WERI-Rb-1 (cell line): ENCODE data around the gene SNAP47.

ENCODE experiments used
- DNase-seq: peaks from one replicate; pipeline ENCODE4 v3.0.0-alpha.2; 2020
- H3K27ac ChIP-seq: fragments of 250-450 bp; sonication (Bioruptor Pico); 2 replicates; pipeline ENCODE4 v1.5.1; 2020; ENCODE audit warnings: mild to moderate bottlenecking, moderate library complexity
- H3K27me3 ChIP-seq: fragments of 250-450 bp; sonication (Bioruptor Pico); 2 replicates; pipeline ENCODE4 v1.5.1; 2021; ENCODE audit warnings: mild to moderate bottlenecking, low read depth, moderate library complexity; ENCODE audit not compliant: insufficient read depth, severe bottlenecking
- H3K36me3 ChIP-seq: fragments of 250-450 bp; sonication (Bioruptor Pico); 2 replicates; pipeline ENCODE4 v1.5.1; 2020; ENCODE audit warnings: mild to moderate bottlenecking, moderate library complexity
- H3K4me3 ChIP-seq: 2 replicates; pipeline ENCODE4 v1.5.1; 2011; ENCODE audit warnings: low read depth, mild to moderate bottlenecking, control low read depth, low read length
- H3K9me3 ChIP-seq: fragments of 250-450 bp; sonication (Bioruptor Pico); 2 replicates; pipeline ENCODE4 v1.5.1; 2021; ENCODE audit warnings: mild to moderate bottlenecking, moderate library complexity; ENCODE audit not compliant: severe bottlenecking
- TF ChIP-seq, protein P1 (sequence below): IDR thresholded peaks from 2 replicates; pipeline ENCODE4 v1.5.1; 2011; ENCODE audit warnings: low read depth, mild to moderate bottlenecking, control low read depth, inconsistent platforms, low read length

The SNAP47 gene

DNA sequence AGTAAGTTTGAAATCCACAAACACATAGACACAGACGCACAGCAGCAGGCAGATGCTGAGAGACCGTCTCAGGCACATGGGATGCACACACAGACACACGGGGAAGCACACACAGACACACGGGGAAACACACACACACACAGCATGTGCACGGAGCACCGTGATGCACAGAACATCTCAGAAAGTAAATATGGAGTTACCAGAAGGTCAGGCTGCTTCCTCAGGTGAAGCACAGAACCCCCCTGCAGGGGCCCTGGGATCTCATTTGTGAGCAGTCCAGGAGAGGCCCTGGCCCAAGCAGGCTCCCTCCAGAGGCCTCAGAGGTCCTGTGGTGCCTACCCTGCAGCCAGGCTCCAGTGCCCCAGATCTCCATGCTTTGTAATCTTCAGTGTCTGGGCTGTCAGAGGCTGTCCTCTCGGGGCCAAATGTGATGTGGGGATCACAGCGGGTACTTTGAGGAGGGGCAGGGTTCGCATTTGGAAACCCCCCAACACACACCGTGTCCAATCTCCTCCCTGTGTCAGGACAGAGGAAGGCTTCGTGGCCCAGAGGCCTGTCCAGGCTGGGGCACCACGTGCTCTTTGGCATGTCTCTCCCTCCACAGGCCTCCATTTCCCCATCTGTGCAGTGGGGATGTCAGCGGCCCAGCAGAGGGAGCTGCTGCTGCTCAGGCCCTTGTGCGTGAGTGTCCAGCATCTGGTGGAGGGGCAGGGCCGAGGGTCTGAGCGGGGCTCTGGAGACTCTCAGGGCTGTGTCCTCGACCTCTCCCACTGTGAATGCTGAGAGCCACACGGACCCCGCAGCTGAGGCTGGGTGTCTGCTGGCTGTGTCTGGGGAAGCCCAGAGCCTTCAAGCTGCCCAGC is 57.2 kb downstream of the SNAP47 start:
- Histone ChIP-seq H3K9me3 (no peaks in the 10 kb centered on the region), H3K4me3 (no peak overlapping the region), H3K36me3 (no peaks in the 10 kb centered on the region), H3K27ac (no peak overlapping the region), H3K27me3 (no peaks in the 10 kb centered on the region)
- no peak for DNase-seq
- TF ChIP-seq, protein P1, sequence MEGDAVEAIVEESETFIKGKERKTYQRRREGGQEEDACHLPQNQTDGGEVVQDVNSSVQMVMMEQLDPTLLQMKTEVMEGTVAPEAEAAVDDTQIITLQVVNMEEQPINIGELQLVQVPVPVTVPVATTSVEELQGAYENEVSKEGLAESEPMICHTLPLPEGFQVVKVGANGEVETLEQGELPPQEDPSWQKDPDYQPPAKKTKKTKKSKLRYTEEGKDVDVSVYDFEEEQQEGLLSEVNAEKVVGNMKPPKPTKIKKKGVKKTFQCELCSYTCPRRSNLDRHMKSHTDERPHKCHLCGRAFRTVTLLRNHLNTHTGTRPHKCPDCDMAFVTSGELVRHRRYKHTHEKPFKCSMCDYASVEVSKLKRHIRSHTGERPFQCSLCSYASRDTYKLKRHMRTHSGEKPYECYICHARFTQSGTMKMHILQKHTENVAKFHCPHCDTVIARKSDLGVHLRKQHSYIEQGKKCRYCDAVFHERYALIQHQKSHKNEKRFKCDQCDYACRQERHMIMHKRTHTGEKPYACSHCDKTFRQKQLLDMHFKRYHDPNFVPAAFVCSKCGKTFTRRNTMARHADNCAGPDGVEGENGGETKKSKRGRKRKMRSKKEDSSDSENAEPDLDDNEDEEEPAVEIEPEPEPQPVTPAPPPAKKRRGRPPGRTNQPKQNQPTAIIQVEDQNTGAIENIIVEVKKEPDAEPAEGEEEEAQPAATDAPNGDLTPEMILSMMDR, result no peak

DNA sequence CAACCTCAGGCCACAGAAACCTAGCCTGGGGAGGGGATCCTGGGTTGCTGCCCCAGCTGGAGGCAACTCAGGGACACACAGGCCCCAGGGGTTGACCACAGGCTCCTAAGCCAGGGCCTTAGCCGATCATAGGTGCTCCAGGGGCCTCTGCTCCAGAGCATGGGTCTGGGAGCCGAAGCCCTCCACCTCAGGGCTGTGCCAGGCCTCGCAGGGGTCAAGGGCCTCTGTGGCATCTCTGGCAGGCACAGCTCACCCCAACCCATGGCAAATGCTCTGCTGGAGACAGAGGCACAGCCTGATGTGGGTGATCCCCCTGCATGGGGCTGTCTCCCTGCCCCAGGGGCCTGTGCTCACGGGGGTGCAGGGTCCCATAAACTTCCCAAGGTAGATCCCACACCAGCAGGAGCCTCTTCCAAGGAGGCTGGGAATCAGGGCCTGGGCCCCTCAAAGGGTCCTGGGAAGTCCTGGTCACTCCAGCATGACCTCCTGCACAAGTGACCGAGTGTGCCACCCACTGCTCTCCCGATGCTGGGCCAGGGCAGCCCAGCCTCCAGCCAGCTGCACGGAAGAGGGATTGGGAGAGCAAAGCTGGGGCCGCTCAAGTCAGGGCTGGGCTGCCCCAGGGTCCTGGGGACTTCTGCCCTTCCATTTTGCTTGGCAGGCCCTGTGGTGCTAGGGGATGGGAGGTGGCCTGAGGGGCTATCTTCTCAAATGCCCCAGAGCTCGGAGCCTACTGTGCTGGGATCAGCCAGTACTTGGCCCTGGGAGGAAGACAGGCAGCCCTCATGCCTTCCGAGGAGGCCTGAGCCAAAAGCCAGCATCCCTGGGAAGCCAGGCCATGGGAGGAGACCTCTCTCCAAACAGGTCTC is 58.1 kb downstream of the SNAP47 start:
- Histone ChIP-seq H3K9me3 (no peaks in the 10 kb centered on the region), H3K27ac (no peak overlapping the region), H3K4me3 (no peak overlapping the region), H3K36me3 (no peaks in the 10 kb centered on the region), H3K27me3 (no peaks in the 10 kb centered on the region)
- TF ChIP-seq, protein P1, result no peak
- DNase-seq, result no peak

DNA sequence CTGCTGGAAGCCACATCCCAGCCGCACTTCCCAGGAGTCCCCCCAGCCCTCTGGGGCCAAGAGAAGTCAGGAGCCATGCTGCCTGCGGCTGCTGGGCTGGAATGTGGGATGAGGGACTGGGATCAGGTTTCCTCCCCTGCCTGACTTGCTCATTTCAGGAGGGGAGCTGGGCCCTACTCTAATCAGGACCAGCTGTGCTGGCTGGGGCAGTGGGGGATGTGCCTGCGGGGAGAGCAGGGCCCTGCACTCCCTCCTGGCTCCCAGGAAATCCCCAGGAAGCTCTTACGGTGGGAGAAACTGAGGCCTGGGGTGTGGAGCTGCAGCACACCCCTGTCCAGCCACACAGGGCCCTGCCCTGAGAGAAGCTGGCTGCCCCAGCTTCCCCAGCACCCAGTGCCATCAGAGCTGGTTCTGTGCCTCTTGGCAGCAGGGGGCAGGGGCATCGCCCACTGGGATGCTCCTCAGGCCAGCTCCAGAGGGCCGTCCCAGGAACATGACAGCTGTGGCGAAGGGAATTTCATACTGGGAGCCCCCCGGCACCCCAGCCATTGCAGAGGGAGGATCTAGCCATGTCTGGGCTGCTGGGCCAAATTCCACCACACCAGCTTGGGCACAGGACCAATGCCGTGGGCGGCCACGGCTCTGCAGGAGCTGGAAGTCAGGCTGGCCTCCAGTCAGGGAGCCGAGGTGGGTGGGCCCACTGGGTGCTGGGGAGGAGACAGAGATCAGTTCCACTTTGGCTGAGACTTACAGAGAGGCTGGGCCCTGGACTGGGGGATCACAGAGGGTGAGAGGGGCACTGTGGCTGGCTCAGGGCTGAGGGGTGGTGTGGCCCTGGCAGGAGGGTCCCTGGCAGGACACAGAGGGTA is 58.9 kb downstream of the SNAP47 start:
- Histone ChIP-seq H3K27ac (no peak overlapping the region), H3K27me3 (no peaks in the 10 kb centered on the region), H3K36me3 (no peaks in the 10 kb centered on the region), H3K4me3 (no peak overlapping the region), H3K9me3 (no peaks in the 10 kb centered on the region)
- TF ChIP-seq, protein P1, result no peak
- DNase-seq, result peak; percentile 31

DNA sequence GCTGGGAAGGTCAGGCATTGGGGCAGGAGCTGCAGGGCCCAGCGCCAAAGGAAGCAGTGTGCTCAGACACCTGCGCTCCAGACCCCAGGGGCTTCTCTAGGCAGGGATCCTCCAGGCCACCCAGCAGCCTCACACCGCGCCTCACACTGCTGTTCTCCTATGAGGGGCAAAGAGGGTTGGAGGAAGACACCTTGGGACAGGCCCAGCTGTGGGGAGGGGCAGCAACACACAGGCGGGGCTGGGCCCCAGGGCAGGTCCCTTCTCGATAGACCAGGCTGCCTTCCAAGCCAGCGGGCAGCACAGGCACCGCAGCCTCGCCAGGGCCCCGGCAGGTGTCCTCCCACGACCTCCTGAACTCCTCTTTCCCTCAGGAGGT is 59.6 kb downstream of the SNAP47 start:
- Histone ChIP-seq H3K27ac (no peak overlapping the region), H3K4me3 (no peak overlapping the region), H3K27me3 (no peaks in the 10 kb centered on the region), H3K36me3 (no peaks in the 10 kb centered on the region), H3K9me3 (no peaks in the 10 kb centered on the region)
- no peak for DNase-seq
- TF ChIP-seq, protein P1, result no peak

DNA sequence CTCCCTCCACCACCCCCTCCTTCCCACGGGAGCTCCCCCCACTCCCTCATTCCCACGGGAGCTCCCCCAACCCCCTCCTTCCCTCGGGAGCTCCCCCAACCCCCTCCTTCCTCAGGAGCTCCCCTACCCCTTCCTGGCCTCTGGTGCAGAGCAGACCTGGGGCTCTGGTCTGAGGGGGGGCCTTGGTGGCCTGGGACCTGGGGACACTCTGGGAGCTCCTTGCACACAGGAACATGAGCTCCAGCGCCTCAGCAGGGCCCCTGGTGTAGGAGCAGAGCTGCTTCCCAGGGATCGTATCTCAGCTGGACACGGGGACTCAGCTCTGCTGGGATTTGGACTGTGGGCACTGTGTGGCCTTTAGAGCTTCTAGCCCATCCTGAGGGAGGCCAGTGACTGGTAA is 60.5 kb downstream of the SNAP47 start:
- no peak for DNase-seq
- H3K4me3 ChIP-seq, result no peak overlapping the region
- no peaks in the 10 kb centered on the region for H3K27me3 ChIP-seq
- H3K9me3 ChIP-seq, result no peaks in the 10 kb centered on the region
- H3K36me3 ChIP-seq, result no peaks in the 10 kb centered on the region
- no peak overlapping the region for H3K27ac ChIP-seq
- TF ChIP-seq, protein P1, result no peak
